HG03378 (cell line): Measurements from ENCODE around the gene SCP2.
"Not testable (repeated sequence)": the region's sequence is repeated elsewhere in the genome, so short reads cannot be mapped to it uniquely, and the experiment has no call there.

Experiments used
- ATAC-seq: cut with Tn5 transposase; IDR thresholded peaks from one replicate; pipeline ENCODE4 v1.9.1; 2021; ENCODE audit warnings: mild to moderate bottlenecking, moderate library complexity; ENCODE audit not compliant: unreplicated experiment

Gene SCP2

DNA sequence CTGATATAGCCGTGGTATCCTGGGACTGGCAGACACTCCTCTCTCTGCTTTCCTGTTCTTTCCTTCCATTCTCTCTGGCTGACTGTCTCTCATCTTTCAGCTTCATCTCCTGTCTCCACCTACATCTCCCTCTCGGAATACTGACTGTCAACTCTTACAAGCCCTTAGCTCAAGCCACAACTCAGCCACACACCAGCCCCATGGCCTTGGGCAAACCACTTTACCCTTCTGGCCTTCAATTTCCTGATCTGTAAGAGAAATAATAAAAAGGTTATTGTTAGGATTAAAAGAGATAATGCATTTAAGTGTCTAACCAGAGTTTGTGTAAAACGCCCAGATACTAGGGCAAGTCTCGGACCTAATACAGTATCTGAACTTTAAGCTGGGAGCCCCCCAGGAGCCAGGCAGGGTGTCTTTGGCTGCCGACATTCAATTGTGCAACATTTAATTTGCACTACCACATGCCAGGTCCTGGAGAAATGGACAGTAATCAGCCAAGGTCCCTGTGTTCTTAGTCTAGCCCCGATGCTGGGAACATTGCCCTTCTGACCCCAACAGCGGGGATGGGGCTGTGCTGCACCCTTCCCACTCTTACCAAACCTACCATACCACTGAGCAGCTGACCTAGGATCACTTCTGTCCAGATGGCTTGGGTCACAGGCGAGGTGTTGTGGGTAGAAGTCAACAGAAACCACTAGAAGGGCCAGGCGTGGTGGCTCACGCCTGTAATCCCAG is 10.7 kb upstream of the SCP2 start:
- no peak for ATAC-seq

DNA sequence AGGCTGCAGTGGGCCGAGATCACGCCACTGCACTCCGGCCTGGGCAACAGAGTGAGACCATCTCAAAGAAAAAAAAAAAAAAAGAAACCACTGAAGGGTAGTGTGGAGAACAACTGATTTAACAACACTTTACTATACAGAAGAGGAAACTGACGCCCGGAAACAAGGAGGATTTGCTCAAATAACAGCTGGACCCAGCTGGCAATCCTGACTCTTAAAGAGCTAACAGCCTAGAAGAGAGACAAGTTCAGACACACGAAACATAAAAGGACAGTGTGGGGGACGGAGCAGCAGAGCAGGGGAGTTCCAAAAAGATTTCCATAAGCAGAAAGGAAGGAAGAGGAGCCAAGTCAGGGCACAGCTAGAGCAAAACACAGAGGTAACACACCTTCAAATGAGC is 9.9 kb upstream of the SCP2 start:
- no peak for ATAC-seq

DNA sequence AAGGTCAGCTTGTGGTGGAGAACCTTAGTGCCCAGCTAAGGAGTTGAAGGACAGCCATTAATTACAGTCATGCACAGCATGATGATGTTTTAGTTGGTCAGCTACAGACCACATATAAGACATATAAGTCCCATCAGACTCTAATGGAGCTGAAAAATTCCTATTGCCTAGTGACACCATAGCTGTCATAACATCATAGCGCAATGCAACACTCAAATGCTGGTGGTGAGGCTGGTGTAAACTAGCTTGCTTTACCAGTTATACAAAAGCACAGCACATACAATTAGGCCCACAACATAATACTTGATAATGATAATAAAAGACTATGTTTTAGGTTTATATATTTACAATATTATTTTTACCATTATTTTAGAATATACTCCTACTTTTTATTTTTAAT is 9.5 kb upstream of the SCP2 start:
- ATAC-seq, result no peak

DNA sequence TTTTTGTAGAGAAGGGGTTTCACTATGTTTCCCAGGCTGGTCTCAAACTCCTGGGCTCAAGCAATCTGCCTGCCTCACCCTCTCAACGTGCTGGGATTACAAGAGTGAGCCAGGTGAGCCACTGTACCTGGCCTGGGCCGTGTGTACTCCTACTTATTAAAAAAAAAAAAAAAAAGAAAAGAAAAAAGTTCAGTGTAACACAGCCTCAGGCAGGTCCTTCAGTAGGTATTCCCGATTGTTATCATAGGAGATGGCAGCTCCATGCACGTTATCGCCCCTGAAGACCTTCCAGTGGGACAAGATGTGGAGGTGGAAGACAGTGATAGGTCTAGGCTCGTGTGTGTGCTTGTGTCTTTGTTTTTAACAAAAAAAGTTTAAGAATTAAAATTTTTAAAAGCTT is 8.9 kb upstream of the SCP2 start:
- ATAC-seq, result no peak

DNA sequence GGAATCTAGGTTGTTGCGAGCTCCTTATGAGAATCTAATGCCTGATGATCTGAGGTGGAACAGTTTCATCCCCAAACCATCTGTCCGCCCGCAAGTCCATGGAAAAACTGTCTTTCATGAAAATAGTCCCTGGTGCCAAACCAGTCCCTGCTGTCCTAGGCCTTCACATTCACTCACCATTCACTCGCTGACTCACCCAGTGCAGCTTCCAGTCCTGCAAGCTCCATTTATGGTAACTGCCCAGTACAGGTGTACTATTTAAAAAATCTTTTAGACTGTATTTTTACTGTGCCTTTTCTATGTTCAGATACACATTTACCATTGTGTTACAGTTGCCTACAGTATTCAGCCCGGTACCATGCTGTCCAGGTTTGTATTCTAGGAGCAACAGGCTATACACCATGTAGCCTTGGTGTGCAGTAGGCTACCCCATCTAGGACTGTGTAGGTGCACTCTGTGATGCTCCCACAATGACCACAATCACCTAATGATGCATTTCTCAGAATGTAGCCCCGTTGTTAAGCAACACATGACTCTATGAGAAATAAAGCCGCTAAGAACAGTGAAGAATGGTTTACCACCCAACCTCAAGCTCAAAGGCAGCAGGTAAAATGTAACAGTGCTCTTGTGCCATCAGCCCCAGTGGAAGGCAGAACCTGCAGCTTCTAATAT is 7.9 kb upstream of the SCP2 start:
- ATAC-seq, result no peak

DNA sequence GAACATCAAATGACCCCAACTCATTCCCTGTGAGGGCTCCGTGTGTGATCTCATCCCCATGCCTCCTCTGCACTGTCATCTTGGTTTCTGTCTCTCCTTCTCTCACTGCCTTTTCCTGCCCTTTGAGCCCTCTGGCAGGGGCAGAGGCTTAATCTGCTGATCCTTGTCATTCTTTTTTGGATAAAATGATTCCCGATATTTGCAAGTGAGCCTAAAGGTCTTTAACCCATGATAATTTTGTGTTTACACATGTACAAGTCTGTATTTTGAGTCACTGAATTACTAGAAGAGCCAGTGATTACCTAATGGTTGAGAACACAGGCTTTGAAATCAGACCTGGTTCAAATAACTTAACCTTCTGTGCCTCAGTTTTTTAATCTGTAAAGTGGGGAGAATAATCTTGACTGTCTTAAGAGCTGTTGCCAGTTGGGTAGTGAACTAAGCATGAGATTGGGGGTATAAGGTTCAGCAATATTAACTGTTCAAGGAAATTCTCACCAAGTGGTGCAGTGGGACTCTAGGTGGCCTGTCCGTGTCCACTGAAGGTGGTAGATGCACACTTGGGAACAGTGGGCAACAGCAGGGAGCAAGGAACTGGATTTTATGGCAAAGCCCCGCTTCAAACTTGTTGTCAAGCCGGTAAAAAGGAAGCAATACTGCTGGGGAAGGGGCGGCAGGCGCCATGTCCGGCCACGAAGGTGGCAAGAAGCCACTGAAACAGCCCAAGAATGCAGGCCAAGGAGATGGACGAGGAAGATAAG is 7.2 kb upstream of the SCP2 start:
- ATAC-seq, result no peak

DNA sequence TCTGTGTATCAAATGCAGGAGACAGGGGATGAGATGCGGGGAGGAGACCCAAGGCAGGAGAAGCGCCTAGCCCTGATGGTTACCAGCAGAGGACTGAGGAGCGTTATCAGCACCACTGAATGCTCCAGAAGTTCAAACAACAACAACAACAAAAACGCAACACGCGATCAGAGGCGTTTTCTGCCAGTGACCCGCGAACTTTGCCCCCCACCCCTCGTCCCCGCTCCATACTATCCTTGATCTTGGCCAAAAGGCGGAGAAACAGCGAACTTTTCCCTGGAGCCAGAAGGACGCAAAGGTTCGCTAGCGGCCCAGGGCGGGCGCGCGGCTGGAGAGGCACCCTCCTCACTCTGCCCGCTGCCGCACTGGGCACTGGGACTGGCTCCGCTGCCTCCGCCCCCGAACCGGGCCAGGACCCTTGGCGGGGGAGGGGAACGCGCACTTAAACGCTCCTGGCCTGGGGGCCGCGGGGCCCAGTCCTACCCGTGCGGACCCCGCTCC is 6.2 kb upstream of the SCP2 start:
- no peak for ATAC-seq

DNA sequence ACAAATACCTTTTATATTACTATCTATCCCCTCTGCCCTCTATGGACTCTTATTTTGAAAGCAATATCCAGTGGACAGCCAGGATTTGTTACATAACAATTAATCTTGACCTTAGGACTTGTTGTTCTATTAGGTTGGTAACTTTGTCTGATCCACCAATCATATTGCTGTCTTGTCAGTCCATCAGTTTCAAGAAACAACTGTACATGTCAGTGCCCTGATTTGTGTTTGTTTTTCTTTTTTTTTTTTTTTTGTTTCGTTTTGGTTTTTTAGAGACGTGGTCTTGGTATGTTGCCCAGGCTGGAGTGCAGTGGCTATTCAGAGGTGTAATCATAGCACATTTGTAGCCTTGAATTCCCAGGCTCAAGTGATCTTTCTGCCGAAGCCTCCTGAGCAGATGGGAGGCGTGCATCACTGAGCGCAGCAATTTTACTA is 1.5 kb upstream of the SCP2 start:
- ATAC-seq, result no peak

DNA sequence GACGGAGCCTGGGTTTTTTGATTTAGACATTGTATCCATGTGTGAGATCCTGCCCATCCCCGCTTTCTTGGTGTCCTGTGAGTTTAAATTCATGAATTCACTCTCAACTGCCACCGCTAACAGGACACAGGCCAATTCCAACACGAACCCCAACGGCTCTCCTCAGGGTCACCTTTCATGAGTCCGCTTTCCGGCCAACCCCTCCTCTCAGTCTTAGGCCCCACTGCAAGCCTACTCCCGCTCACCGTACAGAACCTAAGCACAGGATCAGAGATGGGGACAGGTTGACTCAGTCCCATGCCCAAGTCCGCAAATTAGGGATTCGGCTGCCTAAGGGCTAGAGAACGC is 238 bp upstream of the SCP2 start:
- ATAC-seq, result no peak

DNA sequence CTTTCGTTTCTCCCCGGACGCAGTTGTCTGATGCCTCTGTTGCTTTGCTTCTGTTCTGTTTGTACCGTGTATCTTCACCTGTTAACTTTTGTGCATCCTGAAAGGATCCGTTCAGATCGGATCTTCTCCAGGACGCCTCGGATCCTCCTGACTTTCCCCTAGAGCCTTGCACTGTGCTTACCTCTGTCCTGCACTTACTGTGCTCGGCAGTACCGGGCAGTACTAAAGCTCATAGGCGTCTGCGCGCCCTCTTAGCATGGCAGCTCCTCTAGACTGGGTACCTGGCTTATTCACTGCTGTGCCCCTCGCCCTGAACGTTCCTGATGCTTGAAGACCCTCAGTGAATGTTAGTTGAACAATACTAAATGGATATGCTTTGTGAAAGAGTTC is 934 bp downstream of the SCP2 start:
- no peak for ATAC-seq

DNA sequence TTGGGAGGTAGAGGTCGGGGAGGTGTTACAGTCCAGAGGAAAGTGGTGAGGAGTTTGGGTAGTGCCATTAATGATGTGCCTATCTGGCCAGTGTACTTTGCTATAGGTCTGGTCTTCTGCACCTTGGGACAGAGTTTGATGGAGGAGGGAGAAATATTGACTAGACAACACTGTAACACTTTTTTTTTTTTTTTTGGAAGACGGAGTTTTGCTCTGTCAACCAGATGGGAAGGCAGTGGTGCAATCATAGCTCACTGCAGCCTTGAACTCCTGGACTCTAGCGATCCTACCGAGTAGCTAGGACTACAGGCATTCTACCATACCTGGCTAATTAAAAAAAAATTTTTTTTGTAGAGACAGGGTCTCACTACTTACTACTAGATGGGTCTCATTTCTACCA is 1.9 kb downstream of the SCP2 start:
- ATAC-seq, result no peak

DNA sequence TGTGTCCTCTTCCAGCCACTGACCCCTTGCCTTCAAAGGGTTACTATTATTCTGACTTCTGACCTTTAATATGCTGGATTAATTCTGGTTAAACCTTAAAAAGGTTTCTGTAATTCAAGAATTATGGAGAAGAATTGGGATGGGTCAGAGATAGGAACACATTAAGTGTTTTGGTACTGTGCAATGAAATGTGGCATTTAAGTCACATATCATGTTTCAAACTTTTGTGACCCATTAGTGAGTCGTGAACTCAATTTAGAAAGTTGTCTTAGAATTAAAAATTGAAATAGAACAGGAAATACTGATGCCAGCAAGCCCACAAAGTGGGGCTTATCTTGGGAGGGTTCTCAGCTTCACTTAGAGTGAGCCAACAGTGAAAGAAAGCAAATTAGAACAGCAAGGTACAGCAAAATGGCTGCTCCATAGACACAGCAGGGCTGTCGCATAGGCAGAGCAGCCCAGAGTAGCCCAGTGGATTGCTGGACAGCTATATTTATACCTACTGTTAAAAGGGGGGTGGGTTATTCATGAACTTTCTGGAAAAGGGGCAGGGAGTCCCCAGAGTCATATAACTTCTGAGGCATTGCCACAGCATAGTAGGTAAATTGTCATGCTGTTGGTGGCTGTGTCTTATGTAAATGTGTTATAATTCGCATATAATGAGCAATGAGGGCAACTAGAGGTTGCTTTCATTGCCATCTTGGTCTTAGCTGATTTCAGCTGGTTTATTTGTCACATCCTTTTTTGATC is 10.5 kb downstream of the SCP2 start:
- ATAC-seq, result no peak

DNA sequence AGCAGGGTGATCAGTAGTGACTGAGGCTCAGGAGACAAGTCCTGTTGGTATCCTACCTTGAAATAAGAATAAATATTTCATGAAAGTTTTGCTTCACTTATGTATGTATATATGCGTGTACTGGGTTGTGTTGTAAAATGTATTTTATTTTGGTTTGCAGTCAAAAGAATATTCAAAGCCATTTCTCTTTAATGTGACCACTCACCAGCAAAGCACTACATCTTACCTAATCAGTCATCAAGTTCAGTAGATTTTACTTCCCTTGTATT is 11.0 kb downstream of the SCP2 start:
- ATAC-seq, result no peak

DNA sequence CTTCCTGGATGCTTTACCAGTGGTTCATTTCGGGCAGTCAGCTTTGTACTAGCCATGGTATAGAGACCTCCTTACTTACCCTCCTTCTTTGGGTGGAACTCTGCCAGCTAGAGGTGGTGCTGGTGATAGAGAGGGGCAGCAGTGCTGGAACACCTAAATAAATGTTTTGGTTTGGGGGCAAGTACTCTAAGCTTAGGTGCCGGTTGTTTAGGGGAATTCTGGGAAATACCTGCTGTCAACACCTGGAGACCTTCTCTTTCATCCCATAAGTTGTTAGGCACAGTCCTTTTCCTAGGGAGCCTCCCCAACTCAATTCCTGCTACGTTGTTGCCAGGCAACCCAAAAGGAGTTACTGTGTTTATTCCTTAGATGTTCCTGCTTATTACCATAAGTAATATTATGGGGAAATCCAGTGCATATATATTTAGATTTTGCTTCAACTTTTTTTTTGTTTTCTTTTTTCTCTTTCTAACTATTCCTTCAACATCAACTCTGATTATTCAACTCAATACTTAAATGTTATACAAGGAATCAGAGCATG is 16.9 kb downstream of the SCP2 start:
- ATAC-seq, result no peak

DNA sequence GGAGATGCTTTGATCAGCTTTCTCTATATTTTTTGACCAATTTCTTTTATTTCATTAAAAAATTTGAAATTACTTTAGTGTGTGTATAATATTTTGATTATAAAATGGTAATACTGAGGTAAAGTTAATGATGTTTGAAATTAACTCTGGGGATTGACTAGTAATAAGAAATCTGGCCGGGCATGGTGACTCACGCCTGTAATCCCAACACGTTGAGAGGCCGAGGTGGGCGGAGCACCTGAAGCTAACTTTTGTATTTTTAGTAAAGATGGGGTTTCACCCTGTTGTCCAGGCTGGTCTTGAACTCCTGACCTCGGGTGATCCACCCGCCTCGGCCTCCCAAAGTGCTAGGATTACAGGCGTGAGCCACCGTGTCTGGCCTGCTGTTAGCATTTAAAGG is 17.5 kb downstream of the SCP2 start:
- no peak for ATAC-seq

DNA sequence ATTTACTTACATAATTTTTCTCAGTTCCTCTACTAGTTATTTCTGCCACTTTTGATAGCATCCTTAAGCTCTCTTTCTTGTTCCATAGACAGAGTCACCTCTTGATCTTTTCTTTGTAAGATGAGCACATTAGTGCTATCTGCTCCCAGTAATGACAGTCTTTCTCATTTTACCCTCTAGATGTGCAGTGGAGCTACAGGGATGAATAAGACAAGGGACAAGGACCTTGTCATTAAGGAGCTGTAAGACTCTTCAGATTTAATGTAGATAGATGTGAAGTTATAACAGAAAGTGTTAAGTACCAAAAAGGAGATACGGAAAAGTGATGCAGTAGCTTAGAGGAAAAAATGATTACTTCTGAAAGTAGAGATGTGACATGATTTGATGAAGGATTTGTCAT is 20.4 kb downstream of the SCP2 start:
- no peak for ATAC-seq

DNA sequence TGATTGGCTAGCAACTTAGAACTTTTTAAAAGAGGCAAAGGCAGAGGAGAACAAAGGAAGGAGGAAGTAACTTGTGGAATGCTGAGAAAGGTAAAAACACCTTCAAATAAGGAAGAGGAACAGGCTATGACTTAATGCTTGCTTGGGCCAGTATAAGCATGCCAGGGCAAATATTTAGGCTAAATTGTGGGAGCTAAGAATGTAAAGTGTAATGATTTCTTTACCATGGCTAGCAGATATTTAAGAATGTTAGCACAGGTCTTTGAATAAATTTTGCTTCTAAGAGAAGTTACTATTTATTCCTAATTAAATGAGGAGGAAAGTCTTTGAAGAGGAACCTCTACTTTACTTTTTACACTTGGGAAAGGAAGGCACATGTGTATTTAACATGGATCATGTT is 22.5 kb downstream of the SCP2 start:
- ATAC-seq, result not testable (repeated sequence)

DNA sequence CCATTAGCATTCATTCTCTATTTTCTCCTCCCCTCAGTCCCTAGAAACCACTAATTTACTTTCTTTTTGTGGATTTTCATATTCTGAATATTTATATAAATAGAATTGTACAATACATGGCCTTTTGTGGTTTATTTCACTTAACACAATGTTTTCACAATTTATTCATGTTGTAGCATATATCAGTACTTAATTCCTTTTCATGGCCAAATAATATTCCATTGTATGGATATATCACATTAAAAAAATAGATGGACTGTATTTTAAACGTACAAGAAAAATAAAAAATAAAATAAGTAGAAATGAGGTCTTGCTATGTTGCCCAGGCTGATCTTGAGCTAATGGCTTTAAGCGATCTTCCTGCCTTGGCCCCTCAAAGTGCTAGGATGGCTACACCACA is 25.0 kb downstream of the SCP2 start:
- ATAC-seq, result no peak

DNA sequence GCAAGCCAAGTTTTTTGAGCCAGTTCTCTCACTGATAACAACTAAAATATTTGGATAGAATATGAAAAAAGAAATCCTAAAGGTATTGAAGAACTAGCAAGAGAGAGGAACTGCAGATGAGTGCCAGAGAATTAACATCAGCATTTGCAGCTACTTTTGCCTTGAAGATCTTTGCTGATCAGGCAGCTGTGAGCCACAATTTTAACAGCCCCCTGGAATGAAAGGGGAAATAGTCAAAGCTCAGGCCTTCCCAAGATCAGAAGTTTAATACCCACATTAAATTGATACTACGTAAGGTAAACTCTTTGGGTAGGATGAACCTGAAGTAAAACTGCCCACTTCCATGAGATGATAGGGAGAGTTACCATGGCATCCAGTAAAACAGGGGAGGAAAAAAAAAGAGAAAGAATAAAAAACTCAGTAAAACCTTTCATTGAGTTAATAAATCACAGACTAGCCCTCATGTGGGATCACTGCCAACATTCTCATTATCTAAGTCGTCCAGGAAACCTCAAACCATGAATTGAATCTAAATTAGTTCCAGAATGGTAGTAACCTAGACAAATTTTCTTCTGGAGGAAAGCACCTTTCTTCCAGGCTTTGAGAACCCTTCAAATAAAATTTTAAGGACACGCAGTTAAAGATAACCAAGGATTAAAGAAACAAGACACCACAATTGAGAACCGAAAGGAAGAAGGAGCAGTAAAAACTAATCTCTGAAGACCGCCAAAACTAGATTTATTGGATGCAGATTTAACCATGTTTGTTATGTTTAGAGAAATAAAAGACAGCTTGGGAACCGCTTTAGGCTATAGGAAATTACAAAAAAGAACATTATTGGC is 28.3 kb downstream of the SCP2 start:
- no peak for ATAC-seq

DNA sequence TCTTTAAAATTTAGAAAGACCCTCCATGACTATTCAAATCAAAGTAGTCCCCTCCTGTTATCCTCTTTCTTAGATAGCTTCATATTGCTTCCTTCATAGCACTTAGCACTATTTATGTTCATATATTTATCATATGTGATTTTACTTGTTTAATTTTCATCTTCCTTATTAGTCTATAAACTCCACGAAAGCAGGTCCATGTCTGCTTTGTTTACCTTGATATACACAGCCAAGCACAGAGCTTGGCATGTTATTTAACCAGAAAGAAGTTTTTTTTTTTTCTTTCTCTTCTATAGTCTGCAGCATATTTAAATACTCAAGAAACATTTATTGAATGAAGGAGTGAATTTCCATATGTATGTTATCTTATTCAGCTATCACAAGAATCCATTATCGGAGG is 36.0 kb downstream of the SCP2 start:
- no peak for ATAC-seq
